Neural progenitor cell (in vitro differentiated cells): ENCODE measurements around the gene FYTTD1. TPM values are rescaled to one million over a fixed set of nuclear protein-coding genes. Genes with fewer than 3 reads are reported as not detected.

ENCODE experiments used
- DNase-seq: peaks from one replicate; pipeline ENCODE4 v3.0.0-alpha.2; 2016; ENCODE audit warnings: low spot score
- H2AFZ ChIP-seq: fragments of 200-600 bp; sonication (generic); replicated peaks from 2 replicates; pipeline ENCODE4 v1.6.1; 2016; ENCODE audit warnings: antibody characterized with exemption
- H3F3A ChIP-seq: fragments of 200-600 bp; sonication (generic); 2 replicates; pipeline ENCODE4 v1.6.1; 2016; ENCODE audit warnings: antibody characterized with exemption, low read depth
- H3K27ac ChIP-seq: fragments of 200-600 bp; sonication (generic); 2 replicates; pipeline ENCODE4 v1.5.1; 2016; ENCODE audit warnings: mild to moderate bottlenecking
- H3K27me3 ChIP-seq: fragments of 200-600 bp; sonication (generic); 2 replicates; pipeline ENCODE4 v1.6.1; 2016; ENCODE audit warnings: mild to moderate bottlenecking, moderate library complexity
- H3K36me3 ChIP-seq: fragments of 200-600 bp; sonication (generic); 2 replicates; pipeline ENCODE4 v1.5.1; 2016
- H3K4me1 ChIP-seq: fragments of 200-600 bp; sonication (generic); 2 replicates; pipeline ENCODE4 v1.6.1; 2016; ENCODE audit warnings: mixed run types
- H3K4me2 ChIP-seq: fragments of 200-600 bp; sonication (generic); 2 replicates; pipeline ENCODE4 v1.6.1; 2016
- H3K4me3 ChIP-seq: fragments of 200-600 bp; sonication (generic); 2 replicates; pipeline ENCODE4 v1.5.1; 2016
- H3K79me2 ChIP-seq: fragments of 200-600 bp; sonication (generic); 2 replicates; pipeline ENCODE4 v1.6.1; 2016; ENCODE audit warnings: low read depth
- H3K9ac ChIP-seq: fragments of 200-600 bp; sonication (generic); 2 replicates; pipeline ENCODE4 v1.6.1; 2016
- H3K9me3 ChIP-seq: fragments of 200-600 bp; sonication (generic); 2 replicates; pipeline ENCODE4 v1.5.1; 2016; ENCODE audit warnings: low read depth
- H4K20me1 ChIP-seq: fragments of 200-600 bp; sonication (generic); 2 replicates; pipeline ENCODE4 v1.6.1; 2016; ENCODE audit warnings: low read depth
- H3K27ac Mint-ChIP-seq: 3 replicates; pipeline ENCODE4 v1.8.0; 2021; ENCODE audit warnings: mixed read lengths
- H3K27me3 Mint-ChIP-seq: 2 replicates; pipeline ENCODE4 v1.8.0; 2022; ENCODE audit warnings: low read depth, mild to moderate bottlenecking, inconsistent platforms, moderate library complexity, mixed read lengths; ENCODE audit not compliant: insufficient read depth
- H3K36me3 Mint-ChIP-seq: 3 replicates; pipeline ENCODE4 v1.8.0; 2021; ENCODE audit warnings: mixed read lengths
- H3K4me1 Mint-ChIP-seq: 3 replicates; pipeline ENCODE4 v1.8.0; 2021; ENCODE audit warnings: mixed read lengths
- H3K4me3 Mint-ChIP-seq: 3 replicates; pipeline ENCODE4 v1.8.0; 2021; ENCODE audit warnings: mild to moderate bottlenecking, moderate library complexity, mixed read lengths
- H3K9me3 Mint-ChIP-seq: 3 replicates; pipeline ENCODE4 v1.8.0; 2020; ENCODE audit warnings: mixed read lengths
- CTCF ChIP-seq: fragments of 200-600 bp; sonication (generic); IDR thresholded peaks from 2 replicates; pipeline ENCODE4 v1.5.1; 2017; ENCODE audit warnings: antibody characterized with exemption, mild to moderate bottlenecking
- EZH2 ChIP-seq: fragments of 200-600 bp; sonication (generic); IDR thresholded peaks from 2 replicates; pipeline ENCODE4 v1.6.1; 2017; ENCODE audit warnings: antibody characterized with exemption, mild to moderate bottlenecking, moderate library complexity
- EZH2phosphoT487 ChIP-seq: fragments of 200-600 bp; sonication (generic); IDR thresholded peaks from 2 replicates; pipeline ENCODE4 v1.6.1; 2017; ENCODE audit warnings: antibody characterized with exemption
- total RNA-seq: library from RNA; depleted of rRNA; stranded (reverse); fragments of >200 nt; gene quantifications from 2 replicates; pipeline ENCODE4 v1.2.3, GENCODE V29; 2015; ENCODE audit warnings: low replicate concordance

The FYTTD1 gene
- total RNA-seq, 1 donor from 2014 or later, result 104 TPM

GRCh38 chr3:197713477-197713822, 36.2 kb upstream of the FYTTD1 start:
- Mint-ChIP-seq H3K36me3 (peaks cover 14% of the 10 kb centered on the region), H3K27me3 (peaks cover 2% of the 10 kb centered on the region), H3K4me3 (no peak overlapping the region), H3K9me3 (no peaks in the 10 kb centered on the region), H3K4me1 (peaks cover 16% of the 10 kb centered on the region), H3K27ac (peak overlapping the region; percentile 25)
- H3K36me3 ChIP-seq, result no peaks in the 10 kb centered on the region
- no peak overlapping the region for H2AFZ ChIP-seq
- no peaks in the 10 kb centered on the region for H4K20me1 ChIP-seq
- peaks cover 8% of the 10 kb centered on the region for H3K4me1 ChIP-seq
- no peak overlapping the region for H3K27ac ChIP-seq
- H3K4me3 ChIP-seq, result no peak overlapping the region
- H3K4me2 ChIP-seq, result no peak overlapping the region
- H3F3A ChIP-seq, result no peaks in the 10 kb centered on the region
- no peaks in the 10 kb centered on the region for H3K79me2 ChIP-seq
- H3K9ac ChIP-seq, result no peak overlapping the region
- TF ChIP-seq EZH2 (no peak), CTCF (no peak), EZH2phosphoT487 (no peak)
- no peaks in the 10 kb centered on the region for H3K27me3 ChIP-seq
- no peak for DNase-seq
- H3K9me3 ChIP-seq, result no peaks in the 10 kb centered on the region

GRCh38 chr3:197714251-197714650, 35.4 kb upstream of the FYTTD1 start:
- H3K27me3 ChIP-seq, result no peaks in the 10 kb centered on the region
- no peaks in the 10 kb centered on the region for H3K36me3 ChIP-seq
- DNase-seq, result no peak
- H3K9ac ChIP-seq, result no peak overlapping the region
- H2AFZ ChIP-seq, result no peak overlapping the region
- H3K4me1 ChIP-seq, result peaks cover 8% of the 10 kb centered on the region
- no peaks in the 10 kb centered on the region for H4K20me1 ChIP-seq
- Mint-ChIP-seq H3K4me1 (peaks cover 16% of the 10 kb centered on the region), H3K27ac (peak overlapping the region; percentile 83), H3K4me3 (no peak overlapping the region), H3K9me3 (no peaks in the 10 kb centered on the region), H3K27me3 (peaks cover 2% of the 10 kb centered on the region), H3K36me3 (peaks cover 14% of the 10 kb centered on the region)
- no peak overlapping the region for H3K4me2 ChIP-seq
- no peaks in the 10 kb centered on the region for H3F3A ChIP-seq
- no peak overlapping the region for H3K27ac ChIP-seq
- TF ChIP-seq EZH2 (no peak), EZH2phosphoT487 (no peak)
- no peak overlapping the region for H3K4me3 ChIP-seq
- no peaks in the 10 kb centered on the region for H3K9me3 ChIP-seq
- no peaks in the 10 kb centered on the region for H3K79me2 ChIP-seq

GRCh38 chr3:197718891-197719290, 30.8 kb upstream of the FYTTD1 start:
- no peaks in the 10 kb centered on the region for H3K27me3 Mint-ChIP-seq
- Histone ChIP-seq H3F3A (no peaks in the 10 kb centered on the region), H3K9ac (no peak overlapping the region), H3K4me3 (no peak overlapping the region), H3K79me2 (no peaks in the 10 kb centered on the region), H3K36me3 (no peaks in the 10 kb centered on the region), H3K4me2 (no peak overlapping the region), H3K27me3 (no peaks in the 10 kb centered on the region), H3K27ac (no peak overlapping the region), H4K20me1 (no peaks in the 10 kb centered on the region), H2AFZ (no peak overlapping the region), H3K9me3 (no peaks in the 10 kb centered on the region), H3K4me1 (no peaks in the 10 kb centered on the region)
- peaks cover 14% of the 10 kb centered on the region for H3K9me3 Mint-ChIP-seq
- no peak overlapping the region for H3K27ac Mint-ChIP-seq
- H3K4me3 Mint-ChIP-seq, result no peak overlapping the region
- no peak for DNase-seq
- H3K4me1 Mint-ChIP-seq, result no peaks in the 10 kb centered on the region
- H3K36me3 Mint-ChIP-seq, result peaks cover 21% of the 10 kb centered on the region
- no peak for TF ChIP-seq CTCF
- TF ChIP-seq EZH2, result no peak
- TF ChIP-seq EZH2phosphoT487, result no peak

- Histone ChIP-seq H3K9ac (no peak overlapping the region), H4K20me1 (no peaks in the 10 kb centered on the region), H2AFZ (no peak overlapping the region), H3F3A (no peaks in the 10 kb centered on the region), H3K27me3 (no peaks in the 10 kb centered on the region), H3K36me3 (no peaks in the 10 kb centered on the region), H3K9me3 (no peaks in the 10 kb centered on the region), H3K4me1 (no peaks in the 10 kb centered on the region), H3K4me2 (no peak overlapping the region), H3K27ac (no peak overlapping the region), H3K4me3 (no peak overlapping the region), H3K79me2 (no peaks in the 10 kb centered on the region)
- no peaks in the 10 kb centered on the region for H3K27me3 Mint-ChIP-seq
- H3K4me3 Mint-ChIP-seq, result no peak overlapping the region
- H3K27ac Mint-ChIP-seq, result no peak overlapping the region
- H3K9me3 Mint-ChIP-seq, result peaks cover 15% of the 10 kb centered on the region
- no peak for DNase-seq
- H3K36me3 Mint-ChIP-seq, result peaks cover 21% of the 10 kb centered on the region
- no peaks in the 10 kb centered on the region for H3K4me1 Mint-ChIP-seq
- TF ChIP-seq EZH2phosphoT487, result no peak
- TF ChIP-seq CTCF, result no peak
- no peak for TF ChIP-seq EZH2
These were observed 29.0 kb upstream of the FYTTD1 start for GRCh38 chr3:197720694-197721093.
